Mesenchymal stem cell (in vitro differentiated cells and primary cell): Measurements from ENCODE around the gene KRT86.

Source experiments
- DNase-seq: peaks from one replicate; pipeline ENCODE4 v3.0.0-alpha.2; 2013
- H2AFZ ChIP-seq: one replicate; pipeline ENCODE4 v1.6.1; 2013; ENCODE audit warnings: low read depth, mild to moderate bottlenecking, control low read depth, inconsistent platforms, low read length, moderate library complexity
- H2AK5ac ChIP-seq: 2 replicates; pipeline ENCODE4 v1.6.1; 2013; ENCODE audit warnings: low read length, moderate library complexity, mild to moderate bottlenecking, inconsistent platforms; ENCODE audit not compliant: severe bottlenecking
- H2BK120ac ChIP-seq: one replicate; pipeline ENCODE4 v1.6.1; 2013; ENCODE audit warnings: low read depth, mild to moderate bottlenecking, inconsistent platforms, low read length, moderate library complexity
- H2BK12ac ChIP-seq, 2 experiments: one replicate each; pipeline ENCODE4 v1.6.1; 2013; ENCODE audit warnings: inconsistent platforms in 2 of 2, low read length in 2 of 2, mild to moderate bottlenecking in 2 of 2, moderate library complexity in 2 of 2, control low read depth in 1 of 2
- H2BK15ac ChIP-seq: one replicate; pipeline ENCODE4 v1.6.1; 2013; ENCODE audit warnings: mild to moderate bottlenecking, low read depth, inconsistent platforms; ENCODE audit not compliant: poor library complexity, severe bottlenecking
- H2BK5ac ChIP-seq: 2 replicates; pipeline ENCODE4 v1.6.1; 2013; ENCODE audit warnings: low read depth, mild to moderate bottlenecking, low read length, control low read depth, inconsistent platforms; ENCODE audit not compliant: poor library complexity, severe bottlenecking
- H3K14ac ChIP-seq, 2 experiments: one replicate each; pipeline ENCODE4 v1.6.1; 2013; ENCODE audit warnings: inconsistent platforms in 2 of 2, low read length in 2 of 2, control low read depth in 1 of 2, mild to moderate bottlenecking in 1 of 2, moderate library complexity in 1 of 2
- H3K18ac ChIP-seq, 2 experiments: one replicate each; pipeline ENCODE4 v1.6.1; 2013; ENCODE audit warnings: inconsistent platforms in 2 of 2, low read length in 2 of 2, control low read depth in 1 of 2, low read depth in 1 of 2, mild to moderate bottlenecking in 1 of 2
- H3K23ac ChIP-seq, 2 experiments: one replicate each; pipeline ENCODE4 v1.6.1; 2013; ENCODE audit warnings: inconsistent platforms in 2 of 2, low read length in 2 of 2, mild to moderate bottlenecking in 2 of 2, moderate library complexity in 2 of 2, control low read depth in 1 of 2
- H3K27ac ChIP-seq: 2 replicates; pipeline ENCODE4 v1.5.1; 2013; ENCODE audit warnings: mild to moderate bottlenecking, moderate library complexity, low read length, control low read depth, inconsistent platforms; ENCODE audit not compliant: poor library complexity, severe bottlenecking
- H3K27me3 ChIP-seq, 2 experiments: 2 replicates each; pipeline versions ENCODE4 v1.6.1 to v1.7.0; 2013; ENCODE audit warnings: low read length in 2 of 2, mild to moderate bottlenecking in 2 of 2, moderate library complexity in 2 of 2, control low read depth in 1 of 2, inconsistent platforms in 1 of 2; ENCODE audit not compliant: control insufficient read depth in 1 of 2, insufficient read depth in 1 of 2
- H3K36me3 ChIP-seq, 2 experiments: 2 replicates each; pipeline versions ENCODE4 v1.6.1 to v1.7.0; 2013; ENCODE audit warnings: low read length in 2 of 2, control low read depth in 1 of 2, inconsistent platforms in 1 of 2, low read depth in 1 of 2, mild to moderate bottlenecking in 1 of 2; ENCODE audit not compliant: insufficient read depth in 2 of 2, control insufficient read depth in 1 of 2
- H3K4ac ChIP-seq, 2 experiments: one replicate each; pipeline ENCODE4 v1.6.1; 2013; ENCODE audit warnings: inconsistent platforms in 2 of 2, low read length in 2 of 2, mild to moderate bottlenecking in 2 of 2, moderate library complexity in 2 of 2, control low read depth in 1 of 2, low read depth in 1 of 2
- H3K4me1 ChIP-seq: 2 replicates; pipeline ENCODE4 v1.6.1; 2013; ENCODE audit warnings: low read depth, low read length, control low read depth; ENCODE audit not compliant: control insufficient read depth, insufficient read depth
- H3K4me2 ChIP-seq: 2 replicates; pipeline ENCODE4 v1.6.1; 2013; ENCODE audit warnings: low read length, mild to moderate bottlenecking, inconsistent platforms; ENCODE audit not compliant: poor library complexity, severe bottlenecking
- H3K4me3 ChIP-seq, 2 experiments: 2 replicates each; pipeline versions ENCODE4 v1.5.1 to v1.7.0; 2013; ENCODE audit warnings: low read length in 2 of 2, mild to moderate bottlenecking in 2 of 2, control low read depth in 1 of 2, low read depth in 1 of 2; ENCODE audit not compliant: insufficient read depth in 1 of 2
- H3K79me1 ChIP-seq: replicated peaks from 2 replicates; pipeline ENCODE4 v1.6.1; 2013; ENCODE audit warnings: mild to moderate bottlenecking, control low read depth, low read length, inconsistent platforms; ENCODE audit not compliant: poor library complexity, severe bottlenecking
- H3K9ac ChIP-seq: 2 replicates; pipeline ENCODE4 v1.7.0; 2013; ENCODE audit warnings: mild to moderate bottlenecking, low read length, moderate library complexity
- H3K9me3 ChIP-seq: 2 replicates; pipeline ENCODE4 v1.7.0; 2013; ENCODE audit warnings: mild to moderate bottlenecking, low read length; ENCODE audit not compliant: control insufficient read depth
- H4K8ac ChIP-seq: one replicate; pipeline ENCODE4 v1.6.1; 2013; ENCODE audit warnings: inconsistent platforms, mild to moderate bottlenecking, low read length, moderate library complexity
- H4K91ac ChIP-seq: one replicate; pipeline ENCODE4 v1.6.1; 2013; ENCODE audit warnings: mild to moderate bottlenecking, low read length, inconsistent platforms
- WGBS: methylation state at CpG from one replicate; pipeline ENCODE4 v1.1.7; 2013; ENCODE audit warnings: mixed read lengths; 5-methylcytosine and 5-hydroxymethylcytosine counted together

KRT86 gene

DNA sequence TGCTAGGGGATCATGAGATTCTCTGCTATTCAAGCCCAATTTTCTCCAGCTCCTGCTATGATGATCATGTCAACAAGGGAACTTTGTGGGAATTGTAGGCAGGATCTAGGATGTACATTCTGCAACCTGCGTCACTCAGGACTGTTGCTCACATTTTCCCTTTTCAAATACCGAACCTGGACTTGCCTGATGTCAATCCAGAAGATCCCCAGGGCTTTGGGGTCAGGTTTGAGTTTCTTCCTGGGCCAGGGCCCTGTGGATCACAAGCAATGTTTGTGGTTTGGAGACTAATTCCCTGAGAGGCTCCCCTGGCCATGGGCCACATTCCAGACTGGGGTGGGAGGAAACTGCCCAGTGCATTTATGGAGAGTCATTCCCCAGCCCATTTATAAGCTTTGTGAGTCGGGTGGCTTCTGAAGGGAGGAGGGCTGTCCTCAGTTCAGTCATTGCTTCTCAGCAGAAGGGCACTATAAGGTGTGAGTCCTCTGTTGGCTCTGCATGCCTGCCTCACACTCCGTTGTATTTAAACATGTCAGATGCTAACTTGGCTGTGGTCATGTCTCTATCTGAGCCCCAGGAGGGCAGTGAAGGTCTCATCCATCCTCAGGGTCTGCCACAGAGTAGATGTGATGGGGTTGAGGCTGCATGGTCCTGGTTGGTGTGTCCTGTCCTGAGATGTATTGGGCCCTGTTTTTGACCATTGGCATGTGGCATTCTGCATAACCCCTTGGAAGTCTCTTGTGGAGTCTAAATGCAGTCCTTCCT, 6.5 kb downstream of the KRT86 start:
- H3K4me1 ChIP-seq, result peaks cover 29% of the 10 kb centered on the region
- H3K27ac ChIP-seq, result peak overlapping the region; percentile 80
- peak; percentile 94 for DNase-seq
- H2BK15ac ChIP-seq, result no peak overlapping the region
- no peak overlapping the region for H2BK120ac ChIP-seq
- H3K14ac ChIP-seq, result no peak overlapping the region
- H3K9ac ChIP-seq, result peak overlapping the region; percentile 87
- no peaks in the 10 kb centered on the region for H3K36me3 ChIP-seq
- H3K18ac ChIP-seq, result peak overlapping the region in 1 of 2 experiments; percentile 57
- H2BK12ac ChIP-seq, result peak overlapping the region in 1 of 2 experiments; percentile 18
- no peak overlapping the region for H3K4me2 ChIP-seq
- H3K4ac ChIP-seq, result no peak overlapping the region
- H2BK5ac ChIP-seq, result peak overlapping the region; percentile 15
- peak overlapping the region; percentile 19 for H4K8ac ChIP-seq
- H3K9me3 ChIP-seq, result no peaks in the 10 kb centered on the region
- no peak overlapping the region for H3K23ac ChIP-seq
- 38% methylated on average over 4 of the region's 4 CpGs for WGBS
- peak overlapping the region in 1 of 2 experiments; percentile 10 for H3K4me3 ChIP-seq
- no peak overlapping the region for H2AFZ ChIP-seq
- H3K27me3 ChIP-seq, result peaks cover 0 to 23% of the 10 kb centered on the region in 2 experiments
- H4K91ac ChIP-seq, result peak overlapping the region; percentile 59
- no peaks in the 10 kb centered on the region for H3K79me1 ChIP-seq
- peak overlapping the region; percentile 99 for H2AK5ac ChIP-seq

DNA sequence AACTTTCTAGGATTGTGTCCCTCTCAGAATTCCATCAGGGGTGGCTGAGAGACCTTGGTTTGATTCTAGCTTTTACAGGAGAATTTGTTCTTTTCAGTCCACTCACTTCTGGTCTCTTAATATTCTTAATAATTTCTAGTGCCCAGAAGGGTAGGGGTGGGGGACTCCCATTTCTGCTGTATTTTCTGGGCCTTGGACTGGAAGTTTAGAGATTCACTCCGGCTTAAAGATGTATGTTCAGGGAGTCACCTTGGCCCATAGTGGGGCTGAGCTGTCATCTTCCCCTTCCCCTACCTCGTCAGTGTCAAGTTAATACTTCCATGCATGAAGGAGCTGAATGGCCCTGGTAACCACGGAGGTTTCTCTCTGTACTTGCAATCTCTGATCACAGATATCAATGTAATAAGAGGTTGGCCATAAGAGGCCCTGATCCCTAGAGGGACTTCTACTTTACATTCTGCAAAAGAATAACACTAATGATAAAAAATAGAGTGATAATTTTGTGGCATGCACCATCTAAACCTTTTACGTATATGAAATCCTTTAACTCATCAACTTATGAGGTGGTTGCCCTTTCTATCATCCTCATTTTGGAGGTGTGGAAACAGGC, 10.2 kb downstream of the KRT86 start:
- Histone ChIP-seq H3K9me3 (no peaks in the 10 kb centered on the region), H2BK12ac (no peak overlapping the region), H3K14ac (no peak overlapping the region), H3K4me1 (peaks cover 16% of the 10 kb centered on the region), H3K79me1 (no peaks in the 10 kb centered on the region), H3K9ac (no peak overlapping the region), H4K8ac (no peak overlapping the region), H2BK120ac (no peak overlapping the region), H3K23ac (no peak overlapping the region), H3K27me3 (peaks cover 0 to 2% of the 10 kb centered on the region in 2 experiments), H2AK5ac (no peak overlapping the region), H3K4me3 (no peak overlapping the region), H3K4me2 (no peak overlapping the region), H2AFZ (no peak overlapping the region), H3K18ac (no peak overlapping the region), H3K36me3 (no peaks in the 10 kb centered on the region), H2BK15ac (no peak overlapping the region), H3K4ac (no peak overlapping the region), H4K91ac (no peak overlapping the region), H3K27ac (no peak overlapping the region), H2BK5ac (no peak overlapping the region)
- WGBS, result 80% methylated on average over 2 of the region's 4 CpGs
- DNase-seq, result no peak

DNA sequence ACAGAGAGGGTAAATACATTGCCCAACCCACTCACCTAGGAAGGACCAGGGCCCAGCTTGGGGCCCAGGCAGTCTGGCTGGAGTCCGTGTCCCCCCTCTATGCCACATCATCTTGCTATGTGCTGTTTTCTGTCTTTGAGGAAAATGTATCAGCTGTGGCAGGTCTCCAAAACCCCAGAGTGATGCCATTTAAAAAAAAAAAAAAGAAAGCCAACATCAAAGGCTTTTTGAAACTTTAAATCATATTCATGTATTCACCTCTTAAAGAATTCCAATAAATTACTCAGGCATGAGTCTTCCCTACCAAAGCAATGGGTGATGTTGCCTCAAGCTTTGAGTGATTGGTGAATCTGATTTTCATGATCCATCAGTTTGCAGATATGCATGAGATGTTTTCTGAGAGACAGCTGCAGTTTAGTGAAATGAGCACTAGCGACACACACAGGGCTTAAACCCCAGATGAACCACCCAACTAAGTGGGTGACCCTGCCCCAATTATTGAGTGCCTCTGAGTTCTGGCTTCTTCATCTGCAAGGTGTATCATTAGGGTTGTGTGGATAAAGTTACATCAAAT, 10.8 kb downstream of the KRT86 start:
- 60% methylated on average over 1 of the region's 2 CpGs for WGBS
- no peak for DNase-seq
- H2BK12ac ChIP-seq, result no peak overlapping the region
- no peak overlapping the region for H3K18ac ChIP-seq
- H2BK5ac ChIP-seq, result no peak overlapping the region
- H3K4me1 ChIP-seq, result peaks cover 11% of the 10 kb centered on the region
- no peaks in the 10 kb centered on the region for H3K79me1 ChIP-seq
- H3K27me3 ChIP-seq, result peaks cover 0 to 2% of the 10 kb centered on the region in 2 experiments
- H2BK15ac ChIP-seq, result no peak overlapping the region
- H3K4me2 ChIP-seq, result no peak overlapping the region
- H3K9ac ChIP-seq, result no peak overlapping the region
- H3K36me3 ChIP-seq, result no peaks in the 10 kb centered on the region
- H3K14ac ChIP-seq, result no peak overlapping the region
- no peak overlapping the region for H3K4ac ChIP-seq
- no peak overlapping the region for H2AK5ac ChIP-seq
- no peak overlapping the region for H2AFZ ChIP-seq
- H3K4me3 ChIP-seq, result no peak overlapping the region
- no peak overlapping the region for H4K8ac ChIP-seq
- no peak overlapping the region for H3K27ac ChIP-seq
- H2BK120ac ChIP-seq, result no peak overlapping the region
- peak overlapping the region; percentile 27 for H4K91ac ChIP-seq
- no peak overlapping the region for H3K23ac ChIP-seq
- no peaks in the 10 kb centered on the region for H3K9me3 ChIP-seq

DNA sequence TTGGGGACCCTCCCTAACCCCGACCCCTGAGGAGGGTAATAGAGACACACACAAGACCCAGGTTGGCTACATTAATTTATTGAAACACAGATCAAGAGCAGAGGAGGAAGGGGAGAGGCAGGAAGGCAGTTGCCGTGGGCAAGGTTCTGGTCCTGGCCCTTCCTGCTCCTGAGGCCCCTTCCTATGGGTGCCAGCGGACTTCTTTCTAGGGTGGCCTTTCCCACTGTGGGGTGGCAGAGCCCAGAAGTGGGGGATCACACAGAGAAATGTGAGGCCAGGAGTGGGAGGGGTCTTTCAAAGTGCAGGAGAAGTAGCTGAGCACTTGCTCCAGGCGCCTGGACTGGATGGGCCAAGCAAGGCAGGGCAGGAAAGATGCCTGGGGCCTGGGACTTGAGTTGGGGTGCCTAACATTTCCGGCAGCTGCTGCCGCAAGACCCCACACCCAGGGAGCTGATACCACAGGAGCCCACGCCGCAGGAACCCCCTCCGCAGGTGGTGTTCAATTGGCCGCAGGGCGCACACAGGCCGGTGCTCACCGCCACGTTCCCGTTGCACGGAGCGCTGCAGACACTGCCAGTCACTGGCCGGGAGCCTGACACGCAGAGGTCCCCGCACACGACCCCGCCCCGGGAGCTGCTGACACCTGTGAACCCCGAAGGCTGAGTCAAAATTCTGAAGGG, 11.5 kb downstream of the KRT86 start:
- Histone ChIP-seq H2AK5ac (peak overlapping the region; percentile 69), H2BK15ac (no peak overlapping the region), H2AFZ (no peak overlapping the region), H3K4ac (no peak overlapping the region), H3K9ac (no peak overlapping the region), H3K36me3 (no peaks in the 10 kb centered on the region), H2BK5ac (no peak overlapping the region), H3K18ac (no peak overlapping the region), H2BK120ac (no peak overlapping the region), H3K4me2 (no peak overlapping the region), H3K27me3 (peaks cover 0 to 2% of the 10 kb centered on the region in 2 experiments), H3K4me3 (no peak overlapping the region), H4K91ac (peak overlapping the region; percentile 27), H3K79me1 (no peaks in the 10 kb centered on the region), H3K27ac (no peak overlapping the region), H3K9me3 (no peaks in the 10 kb centered on the region), H3K14ac (no peak overlapping the region), H4K8ac (no peak overlapping the region), H3K4me1 (peaks cover 7% of the 10 kb centered on the region), H2BK12ac (no peak overlapping the region), H3K23ac (no peak overlapping the region)
- no peak for DNase-seq
- 85% methylated on average over 24 of the region's 24 CpGs for WGBS
